Lung (tissue), 12 donors: ENCODE data around the gene CUL2. TPM values are rescaled to one million over a fixed set of nuclear protein-coding genes. Genes with fewer than 3 reads are reported as not detected.

ENCODE experiments used
- ATAC-seq: fragments of 200-7000 bp; cut with Tn5 transposase; one replicate; pipeline ENCODE4 v1.9.1; 2020; ENCODE audit warnings: moderate number of reproducible peaks; ENCODE audit not compliant: insufficient read depth, low FRiP score
- DNase-seq, 3 donors: peaks; one replicate each; pipeline ENCODE4 v3.0.0-alpha.2; 2013 to 2017
- H3K27ac ChIP-seq, 2 donors: one replicate each; pipeline ENCODE4 v1.5.1; 2013; ENCODE audit warnings: mild to moderate bottlenecking in 2 of 2, moderate library complexity in 2 of 2, control low read depth in 1 of 2, inconsistent platforms in 1 of 2, low read depth in 1 of 2, low read length in 1 of 2
- H3K27me3 ChIP-seq, 3 donors: one replicate each; pipeline ENCODE4 v1.5.1; 2013; ENCODE audit warnings: low read length in 2 of 3; ENCODE audit not compliant: control insufficient read depth in 3 of 3, insufficient read depth in 3 of 3
- H3K36me3 ChIP-seq, 4 donors: one replicate each; pipeline ENCODE4 v1.5.1; 2013; ENCODE audit warnings: low read length in 4 of 4, mild to moderate bottlenecking in 1 of 4, moderate library complexity in 1 of 4; ENCODE audit not compliant: control insufficient read depth in 4 of 4, insufficient read depth in 4 of 4
- H3K4me1 ChIP-seq, 5 donors: one replicate each; pipeline ENCODE4 v1.5.1; 2013; ENCODE audit warnings: low read length in 5 of 5, mild to moderate bottlenecking in 2 of 5, moderate library complexity in 1 of 5; ENCODE audit not compliant: control insufficient read depth in 5 of 5, insufficient read depth in 5 of 5
- H3K4me3 ChIP-seq: one replicate; pipeline ENCODE4 v1.5.1; 2013; ENCODE audit warnings: mild to moderate bottlenecking, control low read depth, moderate library complexity
- H3K9ac ChIP-seq, 2 donors: one replicate each; pipeline ENCODE4 v1.5.1; 2013; ENCODE audit warnings: low read length in 2 of 2, control low read depth in 1 of 2; ENCODE audit not compliant: insufficient read depth in 1 of 2
- H3K9me3 ChIP-seq, 4 donors: one replicate each; pipeline ENCODE4 v1.5.1; 2013; ENCODE audit warnings: low read length in 3 of 4, mild to moderate bottlenecking in 1 of 4, moderate library complexity in 1 of 4; ENCODE audit not compliant: control insufficient read depth in 4 of 4, insufficient read depth in 3 of 4
- CTCF ChIP-seq: IDR thresholded peaks from 2 replicates; pipeline ENCODE4 v1.5.1; 2012; ENCODE audit warnings: mild to moderate bottlenecking; ENCODE audit errors: control extremely low read depth, extremely low read depth
- WGBS, 2 donors: extraction: QIAGEN DNeasy Blood & Tissue Kit; methylation state at CpG; one replicate each; pipeline ENCODE4 v1.1.7; 2013; 5-methylcytosine and 5-hydroxymethylcytosine counted together
- polyA plus RNA-seq, 2 donors: library from polyadenylated mRNA; stranded (reverse); fragments of 200-250 nt; gene quantifications; one replicate each; pipeline ENCODE4 v1.2.1, GENCODE V29; 2013
- total RNA-seq, 2 donors: library from RNA; depleted of rRNA in 1 of 2; stranded (reverse); fragments of >200 nt in 1 of 2; gene quantifications; one replicate each; pipeline ENCODE4 v1.2.1, GENCODE V29; 2014 to 2021
- donor health status: control.
- donor health status: control.
- donor health status: Bipolar disorder and iron deficiency.
- donor health status: healthy.
- donor health status: DM: yes; HTN: yes; CAD: no.

CUL2 gene
- total and polyA plus RNA-seq, 4 donors: 7.7 to 30.8 (median 17.6) TPM

GRCh38 chr10:35019041-35020024, 70.8 kb downstream of the CUL2 start:
- Histone ChIP-seq H3K9ac (no peak overlapping the region), H3K4me1 (peaks cover 0 to 8% (median 4%) of the 10 kb centered on the region in 5 donors), H3K4me3 (no peak overlapping the region), H3K36me3 (peaks cover 0 to 8% (median 6%) of the 10 kb centered on the region in 4 donors), H3K27me3 (no peaks in the 10 kb centered on the region), H3K9me3 (no peaks in the 10 kb centered on the region), H3K27ac (no peak overlapping the region)
- ATAC-seq (no peak), DNase-seq (no peak)
- WGBS, 2 donors: 81 to 90% methylated on average over 8 of the region's 8 CpGs
- TF ChIP-seq CTCF: no peak

GRCh38 chr10:35017608-35018007, 72.5 kb downstream of the CUL2 start:
- Histone ChIP-seq H3K9ac (no peak overlapping the region), H3K9me3 (no peaks in the 10 kb centered on the region), H3K4me1 (peaks cover 0 to 8% (median 4%) of the 10 kb centered on the region in 5 donors), H3K27me3 (no peaks in the 10 kb centered on the region), H3K4me3 (no peak overlapping the region), H3K27ac (no peak overlapping the region), H3K36me3 (peaks cover 0 to 11% (median 5%) of the 10 kb centered on the region in 4 donors)
- 83 to 91% methylated on average over 5 of the region's 5 CpGs for WGBS, 2 donors
- no peak for TF ChIP-seq CTCF
- no peak for ATAC-seq
- no peak for DNase-seq

GRCh38 chr10:35015843-35016408, 74.2 kb downstream of the CUL2 start:
- Histone ChIP-seq H3K36me3 (peaks cover 4 to 11% (median 7%) of the 10 kb centered on the region in 4 donors), H3K27me3 (no peaks in the 10 kb centered on the region), H3K4me3 (no peak overlapping the region), H3K27ac (no peak overlapping the region), H3K9me3 (no peaks in the 10 kb centered on the region), H3K9ac (no peak overlapping the region), H3K4me1 (peaks cover 0 to 8% (median 4%) of the 10 kb centered on the region in 5 donors)
- 93 to 94% methylated on average over 5 of the region's 5 CpGs for WGBS, 2 donors
- TF ChIP-seq CTCF: no peak
- DNase-seq: peak in 2 of 3 donors; percentile 22 to 52
- no peak for ATAC-seq
